Fibroblast of lung (primary cell): ENCODE measurements around the gene NEK5. TPM values are rescaled to one million over a fixed set of nuclear protein-coding genes. Genes with fewer than 3 reads are reported as not detected.
"Not testable (repeated sequence)": the region's sequence is repeated elsewhere in the genome, so short reads cannot be mapped to it uniquely, and the experiment has no call there.

Experiments
- DNase-seq, 2 donors: peaks; one replicate each; pipeline versions ENCODE4 v3.0.0 to v3.0.0-alpha.2; 2010; ENCODE audit warnings: low read depth in 2 of 2
- H2AFZ ChIP-seq: 2 replicates; pipeline ENCODE4 v1.5.1; 2012; ENCODE audit warnings: low read length, control low read depth, inconsistent platforms
- H3K27ac ChIP-seq: 2 replicates; pipeline ENCODE4 v1.5.1; 2011; ENCODE audit warnings: low read length, control low read depth; ENCODE audit not compliant: insufficient read depth
- H3K27me3 ChIP-seq: 2 replicates; pipeline ENCODE4 v1.5.1; 2011; ENCODE audit warnings: mild to moderate bottlenecking, low read length; ENCODE audit not compliant: control insufficient read depth, insufficient read depth
- H3K36me3 ChIP-seq: 2 replicates; pipeline ENCODE4 v1.5.1; 2011; ENCODE audit warnings: low read length; ENCODE audit not compliant: control insufficient read depth, insufficient read depth
- H3K4me1 ChIP-seq: 2 replicates; pipeline ENCODE4 v1.5.1; 2011; ENCODE audit warnings: low read length; ENCODE audit not compliant: control insufficient read depth, insufficient read depth; ENCODE audit errors: extremely low read depth
- H3K4me2 ChIP-seq: 2 replicates; pipeline ENCODE4 v1.5.1; 2011; ENCODE audit warnings: low read length, control low read depth; ENCODE audit not compliant: insufficient read depth; ENCODE audit errors: extremely low read depth
- H3K4me3 ChIP-seq, 4 experiments: fragments of 200-600 bp in 1 of 4; sonication (generic) in 1 of 4; replicated peaks in 1 of 4; 2 replicates each; pipeline ENCODE4 v1.5.1; 2011 to 2016; ENCODE audit warnings: low read length in 4 of 4, low read depth in 3 of 4, mild to moderate bottlenecking in 3 of 4, control low read depth in 2 of 4, inconsistent platforms in 1 of 4, mixed read lengths in 1 of 4; ENCODE audit not compliant: insufficient read depth in 1 of 4; ENCODE audit errors: control extremely low read depth in 1 of 4
- H3K79me2 ChIP-seq: 2 replicates; pipeline ENCODE4 v1.5.1; 2012; ENCODE audit warnings: mild to moderate bottlenecking, low read length, inconsistent platforms; ENCODE audit not compliant: control insufficient read depth, insufficient read depth
- H3K9ac ChIP-seq: 2 replicates; pipeline ENCODE4 v1.5.1; 2011; ENCODE audit warnings: mild to moderate bottlenecking, low read length, control low read depth; ENCODE audit not compliant: insufficient read depth
- H3K9me3 ChIP-seq: 2 replicates; pipeline ENCODE4 v1.5.1; 2012; ENCODE audit warnings: low read depth, low read length; ENCODE audit not compliant: control insufficient read depth, insufficient read depth
- H4K20me1 ChIP-seq: 2 replicates; pipeline ENCODE4 v1.5.1; 2011; ENCODE audit warnings: low read length; ENCODE audit not compliant: control insufficient read depth, insufficient read depth; ENCODE audit errors: extremely low read depth
- CTCF ChIP-seq, 2 donors: IDR thresholded peaks in 1 of 2; conservative IDR thresholded peaks in 1 of 2; 1 replicate in 1 of 2; 2 replicates in 1 of 2; pipeline ENCODE4 v1.5.1; 2011 to 2012; ENCODE audit warnings: low read length in 2 of 2, control low read depth in 1 of 2, inconsistent platforms in 1 of 2, low read depth in 1 of 2, mild to moderate bottlenecking in 1 of 2
- EZH2 ChIP-seq: IDR thresholded peaks from 2 replicates; pipeline ENCODE4 v1.5.1; 2012; ENCODE audit warnings: low read length, control low read depth, mild to moderate bottlenecking; ENCODE audit errors: missing control alignments
- polyA plus RNA-seq, 2 donors: library from polyadenylated mRNA; depleted of rRNA in 1 of 2; stranded (reverse) in 1 of 2; unstranded in 1 of 2; fragments of >200 nt; gene quantifications; 2 replicates each; pipeline ENCODE4 v1.2.1, GENCODE V29; 2011 to 2012; ENCODE audit warnings: missing spikeins in 1 of 2
- total RNA-seq: library from RNA; depleted of rRNA; stranded (reverse); fragments of >200 nt; gene quantifications from 2 replicates; pipeline ENCODE4 v1.2.1, GENCODE V29; 2014

Gene NEK5
- total and polyA plus RNA-seq, 2 donors (not counting 1 experiment from before 2014, with no cell fraction given) = under 0.01 to 0.03 TPM

GRCh38 chr13:52173373-52173772 lies 44.5 kb upstream of the NEK5 start:
- no peaks in the 10 kb centered on the region for H3K27me3 ChIP-seq
- H3K36me3 ChIP-seq = no peaks in the 10 kb centered on the region

GRCh38 chr13:52171686-52172085 lies 42.8 kb upstream of the NEK5 start:
- not testable (repeated sequence) for H3K4me1 ChIP-seq, H3K4me3 ChIP-seq, H4K20me1 ChIP-seq, H3K4me2 ChIP-seq, H3K9ac ChIP-seq, H3K27me3 ChIP-seq, H3K9me3 ChIP-seq, H3K79me2 ChIP-seq, DNase-seq, H3K27ac ChIP-seq, H3K36me3 ChIP-seq, H2AFZ ChIP-seq

More at GRCh38 chr13:52173373-52173772, 44.5 kb upstream of the NEK5 start:
- TF ChIP-seq CTCF (conservative IDR thresholded peaks at IDR 0.05 in 1 of 2, IDR thresholded peaks at IDR 0.05 in 1 of 2; ENCODE audit: low read depth in 1 of 2, low read length in 2 of 2) (no peak), EZH2 (no peak)
- no peak overlapping the region for H3K4me3 ChIP-seq
- no peaks in the 10 kb centered on the region for H4K20me1 ChIP-seq
- H3K4me1 ChIP-seq = no peaks in the 10 kb centered on the region
- no peak for DNase-seq
- H2AFZ ChIP-seq = no peak overlapping the region
- no peak overlapping the region for H3K27ac ChIP-seq
- H3K9ac ChIP-seq = no peak overlapping the region
- H3K4me2 ChIP-seq = no peak overlapping the region
- no peaks in the 10 kb centered on the region for H3K79me2 ChIP-seq
- H3K9me3 ChIP-seq = no peaks in the 10 kb centered on the region

DNA sequence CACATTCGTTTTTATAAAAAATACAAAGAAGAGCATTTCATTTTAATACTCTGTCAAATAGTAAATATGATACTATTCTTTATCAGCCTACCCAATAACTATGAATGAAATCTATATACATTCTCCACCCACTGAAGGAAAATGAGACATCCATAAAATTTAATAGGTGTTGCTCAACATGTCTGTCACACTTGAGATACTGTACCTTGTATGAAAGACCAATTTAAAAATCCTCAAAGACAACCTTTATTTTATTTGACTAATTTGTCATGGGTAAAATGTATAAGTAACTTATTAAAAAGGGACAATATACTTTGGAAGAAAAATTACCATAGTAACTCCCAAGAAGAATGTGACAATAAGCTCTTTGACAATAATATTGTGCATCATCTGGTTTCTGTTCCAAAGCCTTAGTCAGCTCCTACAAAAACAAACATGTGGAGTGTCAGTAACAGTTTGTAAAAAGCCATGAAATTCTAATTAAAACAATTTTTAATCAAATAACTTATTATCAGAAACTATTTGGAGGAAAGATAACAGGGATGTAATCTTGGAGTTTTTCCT lies 42.0 kb upstream of the NEK5 start:
- H4K20me1 ChIP-seq, H2AFZ ChIP-seq, H3K4me1 ChIP-seq, H3K9ac ChIP-seq, H3K36me3 ChIP-seq, H3K27ac ChIP-seq, H3K4me3 ChIP-seq, DNase-seq, H3K27me3 ChIP-seq, H3K4me2 ChIP-seq, H3K9me3 ChIP-seq, H3K79me2 ChIP-seq: not testable (repeated sequence)

- no peak overlapping the region for H3K4me2 ChIP-seq
- no peaks in the 10 kb centered on the region for H4K20me1 ChIP-seq
- no peak overlapping the region for H3K4me3 ChIP-seq
- H3K36me3 ChIP-seq = no peaks in the 10 kb centered on the region
- no peaks in the 10 kb centered on the region for H3K4me1 ChIP-seq
- H3K27ac ChIP-seq = no peak overlapping the region
- TF ChIP-seq EZH2 = no peak
- H3K27me3 ChIP-seq = no peaks in the 10 kb centered on the region
- no peak overlapping the region for H2AFZ ChIP-seq
- no peak overlapping the region for H3K9ac ChIP-seq
- H3K9me3 ChIP-seq = no peaks in the 10 kb centered on the region
- DNase-seq = no peak
- no peaks in the 10 kb centered on the region for H3K79me2 ChIP-seq
Observed at GRCh38 chr13:52169839-52170238, 41.0 kb upstream of the NEK5 start.
